MCF 10A (cell line): ENCODE data around the gene DOCK8. TPM values are rescaled to one million over a fixed set of nuclear protein-coding genes. Genes with fewer than 3 reads are reported as not detected.

Experiments used
- BruUV-seq: library from RNA; stranded (reverse); fragments of 400-500 nt; replicated peaks from 2 replicates; lab custom pipeline; 2021; lab: Mats Ljungman, UMichigan
- CTCF ChIA-PET: fragments of 300-600 bp; sonication (Branson Sonifier 250); formaldehyde crosslinking; extraction: SDS; loops from one replicate; lab custom pipeline; 2021; ENCODE audit warnings: antibody characterized with exemption, inconsistent platforms; lab: Yijun Ruan, JAX
- POLR2A ChIA-PET: fragments of 300-600, 350-650 bp; sonication (Branson Sonifier 250); formaldehyde crosslinking; extraction: SDS; loops from one replicate; lab custom pipeline; 2020; ENCODE audit warnings: antibody characterized with exemption, inconsistent platforms; lab: Yijun Ruan, JAX
- DNase-seq: peaks from one replicate; pipeline ENCODE4 v3.0.0-alpha.2; 2018; ENCODE audit not compliant: unreplicated experiment
- H3K27ac Mint-ChIP-seq: one replicate; pipeline ENCODE4 v1.8.0; 2022; ENCODE audit warnings: mild to moderate bottlenecking, low read depth, mixed read lengths; ENCODE audit not compliant: unreplicated experiment
- H3K27me3 Mint-ChIP-seq: one replicate; pipeline ENCODE4 v1.8.0; 2022; ENCODE audit warnings: mixed read lengths; ENCODE audit not compliant: insufficient read depth, unreplicated experiment
- H3K36me3 Mint-ChIP-seq: one replicate; pipeline ENCODE4 v1.8.0; 2022; ENCODE audit warnings: mild to moderate bottlenecking, moderate library complexity, mixed read lengths; ENCODE audit not compliant: insufficient read depth, unreplicated experiment
- H3K4me1 Mint-ChIP-seq: one replicate; pipeline ENCODE4 v1.8.0; 2022; ENCODE audit warnings: mixed read lengths; ENCODE audit not compliant: insufficient read depth, unreplicated experiment
- H3K4me3 Mint-ChIP-seq: one replicate; pipeline ENCODE4 v1.8.0; 2022; ENCODE audit warnings: mild to moderate bottlenecking, moderate library complexity, mixed read lengths; ENCODE audit not compliant: unreplicated experiment
- H3K9me3 Mint-ChIP-seq: one replicate; pipeline ENCODE4 v1.8.0; 2022; ENCODE audit warnings: mixed read lengths; ENCODE audit not compliant: unreplicated experiment
- intact Hi-C: fragments of 100-400 bp; cut with micrococcal nuclease; formaldehyde crosslinking; loops from 2 replicates; pipeline ENCODE4 v1.14.1; 2022
- total RNA-seq: library from RNA; stranded (reverse); gene quantifications from 2 replicates; pipeline ENCODE4 v1.2.3, GENCODE V29; 2022
- TF ChIP-seq, protein P1 (sequence below): fragments of 200-600 bp; IDR thresholded peaks from one replicate; pipeline ENCODE4 v1.8.0; 2022; ENCODE audit warnings: antibody characterized with exemption, mild to moderate bottlenecking; ENCODE audit not compliant: unreplicated experiment

DOCK8 gene
- total RNA-seq, 1 experiment from 2014 or later, result 5.2 TPM

DNA sequence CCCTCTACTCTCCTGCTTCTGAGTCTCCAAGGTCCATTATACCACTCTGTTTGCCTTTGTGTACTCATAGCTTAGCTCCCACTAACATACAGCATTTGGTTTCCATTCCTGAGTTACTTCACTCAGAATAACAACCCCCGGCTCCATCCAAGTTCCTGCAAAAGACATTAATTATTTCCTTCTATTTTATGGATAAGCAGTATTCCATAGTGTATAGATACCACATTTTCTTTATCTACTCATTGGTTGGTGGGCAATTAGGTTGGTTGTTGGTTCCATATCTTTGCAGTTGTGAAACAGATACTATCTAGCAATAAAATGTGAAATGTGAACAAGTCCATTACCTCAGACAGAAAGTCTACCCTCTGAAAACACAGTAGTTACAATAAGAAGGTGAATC, 110.3 kb downstream of the DOCK8 start:
- Mint-ChIP-seq H3K36me3 (no peaks in the 10 kb centered on the region), H3K4me1 (no peaks in the 10 kb centered on the region), H3K27me3 (no peaks in the 10 kb centered on the region), H3K27ac (no peak overlapping the region), H3K9me3 (no peaks in the 10 kb centered on the region), H3K4me3 (no peak overlapping the region)
- no peak for DNase-seq
- ChIA-PET POLR2A (no interaction called here), CTCF (interaction anchor here (1.4 kb wide), 1 partner anchor 9 kb away, joined by 4 read pairs; no protein-coding TSS in a partner anchor)
- no TSS peak for BruUV-seq
- intact Hi-C loops, result no loop called here
- TF ChIP-seq, protein P1, sequence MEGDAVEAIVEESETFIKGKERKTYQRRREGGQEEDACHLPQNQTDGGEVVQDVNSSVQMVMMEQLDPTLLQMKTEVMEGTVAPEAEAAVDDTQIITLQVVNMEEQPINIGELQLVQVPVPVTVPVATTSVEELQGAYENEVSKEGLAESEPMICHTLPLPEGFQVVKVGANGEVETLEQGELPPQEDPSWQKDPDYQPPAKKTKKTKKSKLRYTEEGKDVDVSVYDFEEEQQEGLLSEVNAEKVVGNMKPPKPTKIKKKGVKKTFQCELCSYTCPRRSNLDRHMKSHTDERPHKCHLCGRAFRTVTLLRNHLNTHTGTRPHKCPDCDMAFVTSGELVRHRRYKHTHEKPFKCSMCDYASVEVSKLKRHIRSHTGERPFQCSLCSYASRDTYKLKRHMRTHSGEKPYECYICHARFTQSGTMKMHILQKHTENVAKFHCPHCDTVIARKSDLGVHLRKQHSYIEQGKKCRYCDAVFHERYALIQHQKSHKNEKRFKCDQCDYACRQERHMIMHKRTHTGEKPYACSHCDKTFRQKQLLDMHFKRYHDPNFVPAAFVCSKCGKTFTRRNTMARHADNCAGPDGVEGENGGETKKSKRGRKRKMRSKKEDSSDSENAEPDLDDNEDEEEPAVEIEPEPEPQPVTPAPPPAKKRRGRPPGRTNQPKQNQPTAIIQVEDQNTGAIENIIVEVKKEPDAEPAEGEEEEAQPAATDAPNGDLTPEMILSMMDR, result no peak

DNA sequence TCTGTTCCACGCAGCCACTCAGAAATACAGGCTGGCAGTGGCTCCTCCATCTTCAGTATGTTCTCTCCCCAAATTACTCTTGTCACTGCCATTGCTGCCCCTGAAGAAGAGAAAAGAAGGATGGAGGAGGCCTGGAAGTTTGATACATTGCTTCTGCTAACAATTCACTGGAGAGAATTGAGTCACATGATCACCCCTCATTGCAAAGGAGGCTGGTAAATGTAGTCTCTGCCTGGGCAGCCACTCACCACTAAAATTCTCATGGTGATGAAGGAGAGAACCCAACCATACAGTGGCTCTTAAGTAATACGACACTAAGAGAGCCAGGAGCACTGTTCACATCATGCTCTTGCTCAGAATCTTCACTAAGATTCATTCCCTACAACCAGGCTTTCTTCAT, 112.0 kb downstream of the DOCK8 start:
- TF ChIP-seq, protein P1, result no peak
- ChIA-PET POLR2A (no interaction called here), CTCF (interaction anchor here (0.7 kb wide), 1 partner anchor 24 kb away, joined by 3 read pairs; no protein-coding TSS in a partner anchor)
- H3K27me3 Mint-ChIP-seq, result no peaks in the 10 kb centered on the region
- intact Hi-C loops, result no loop called here
- BruUV-seq, result no TSS peak
- no peak overlapping the region for H3K27ac Mint-ChIP-seq
- H3K9me3 Mint-ChIP-seq, result no peaks in the 10 kb centered on the region
- DNase-seq, result no peak
- H3K36me3 Mint-ChIP-seq, result no peaks in the 10 kb centered on the region
- H3K4me3 Mint-ChIP-seq, result no peak overlapping the region
- H3K4me1 Mint-ChIP-seq, result no peaks in the 10 kb centered on the region

DNA sequence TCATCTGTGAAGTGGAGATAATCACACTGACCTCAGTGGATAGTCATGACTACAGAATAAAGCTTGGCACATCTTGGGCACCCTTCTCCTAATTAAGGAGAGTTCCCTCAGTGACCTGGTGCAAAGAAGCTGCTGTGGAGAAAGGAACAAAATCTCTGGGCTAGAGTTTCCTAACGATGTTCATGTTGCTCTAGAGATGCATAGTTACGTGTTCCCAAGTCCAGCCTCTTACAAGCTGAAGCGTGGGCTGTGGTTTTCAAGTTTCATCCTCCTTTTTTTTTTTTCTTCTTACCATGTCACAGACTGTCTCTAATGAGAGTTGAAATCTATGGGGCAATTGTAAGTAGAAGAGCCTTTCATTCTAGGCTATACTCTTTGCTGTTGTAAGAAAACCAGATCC, 113.8 kb downstream of the DOCK8 start:
- Mint-ChIP-seq H3K27ac (no peak overlapping the region), H3K36me3 (no peaks in the 10 kb centered on the region), H3K4me3 (no peak overlapping the region), H3K27me3 (no peaks in the 10 kb centered on the region), H3K4me1 (no peaks in the 10 kb centered on the region), H3K9me3 (no peaks in the 10 kb centered on the region)
- POLR2A ChIA-PET, result no interaction called here
- BruUV-seq, result no TSS peak
- CTCF ChIA-PET, result no interaction called here
- no peak for DNase-seq
- TF ChIP-seq, protein P1, result no peak
- intact Hi-C loops, result no loop called here

DNA sequence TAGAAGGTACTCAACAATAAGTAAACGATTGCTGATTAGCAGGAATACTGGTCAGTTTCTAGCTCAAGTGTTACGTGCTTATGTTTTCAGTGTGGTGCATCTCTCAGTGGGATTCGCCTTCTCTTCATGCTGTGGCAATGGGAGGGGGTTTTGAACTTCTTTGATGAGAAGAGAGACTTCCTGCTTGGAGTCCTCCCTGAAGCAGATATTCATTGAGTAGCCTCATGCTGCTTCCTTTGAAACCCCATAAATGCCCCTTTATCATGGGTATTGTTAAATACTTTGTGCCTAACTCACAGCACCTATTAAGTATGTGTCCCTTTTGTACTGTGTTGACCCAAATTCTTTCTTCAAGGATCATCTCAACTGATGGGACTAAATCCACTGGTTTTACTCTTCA, 116.5 kb downstream of the DOCK8 start:
- H3K4me1 Mint-ChIP-seq, result no peaks in the 10 kb centered on the region
- H3K36me3 Mint-ChIP-seq, result no peaks in the 10 kb centered on the region
- H3K4me3 Mint-ChIP-seq, result no peak overlapping the region
- intact Hi-C loops, result no loop called here
- no peak for DNase-seq
- ChIA-PET CTCF (interaction anchor here (0.7 to 1.2 kb wide), 3 partner anchors 106 to 517 kb away, joined by 3 to 6 read pairs (median 3); no protein-coding TSS in a partner anchor), POLR2A (no interaction called here)
- H3K27me3 Mint-ChIP-seq, result no peaks in the 10 kb centered on the region
- TF ChIP-seq, protein P1, result no peak
- H3K9me3 Mint-ChIP-seq, result no peaks in the 10 kb centered on the region
- BruUV-seq, result no TSS peak
- no peak overlapping the region for H3K27ac Mint-ChIP-seq
